Measurements from ENCODE around the gene TACR1.

DNA sequence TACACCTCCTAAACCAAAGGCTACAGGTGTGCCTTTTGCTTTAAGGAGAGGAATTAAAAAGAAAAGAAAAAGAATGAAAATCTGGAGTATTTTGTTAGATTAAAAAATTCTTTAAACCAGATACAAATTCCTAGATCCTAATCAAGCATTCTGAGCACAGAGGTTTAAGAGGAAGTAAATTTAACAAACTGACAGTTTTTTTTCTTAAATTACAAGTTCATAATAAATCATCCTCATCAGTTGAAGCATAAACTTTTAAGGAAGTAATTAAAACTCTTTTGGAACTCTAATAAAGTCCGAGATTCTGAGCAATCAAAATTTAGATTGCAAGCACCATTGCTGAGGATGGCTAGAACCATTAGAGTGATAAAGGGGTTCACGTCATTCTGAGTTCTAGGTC, 165.8 kb downstream of the TACR1 start:
- TF ChIP-seq, protein P1, sequence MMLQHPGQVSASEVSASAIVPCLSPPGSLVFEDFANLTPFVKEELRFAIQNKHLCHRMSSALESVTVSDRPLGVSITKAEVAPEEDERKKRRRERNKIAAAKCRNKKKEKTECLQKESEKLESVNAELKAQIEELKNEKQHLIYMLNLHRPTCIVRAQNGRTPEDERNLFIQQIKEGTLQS (IDR thresholded peaks at IDR 0.05), result no peak
- TF ChIP-seq CEBPB (IDR thresholded peaks at IDR 0.05; ENCODE audit: low read depth), result no peak
- TF ChIP-seq, protein P2, sequence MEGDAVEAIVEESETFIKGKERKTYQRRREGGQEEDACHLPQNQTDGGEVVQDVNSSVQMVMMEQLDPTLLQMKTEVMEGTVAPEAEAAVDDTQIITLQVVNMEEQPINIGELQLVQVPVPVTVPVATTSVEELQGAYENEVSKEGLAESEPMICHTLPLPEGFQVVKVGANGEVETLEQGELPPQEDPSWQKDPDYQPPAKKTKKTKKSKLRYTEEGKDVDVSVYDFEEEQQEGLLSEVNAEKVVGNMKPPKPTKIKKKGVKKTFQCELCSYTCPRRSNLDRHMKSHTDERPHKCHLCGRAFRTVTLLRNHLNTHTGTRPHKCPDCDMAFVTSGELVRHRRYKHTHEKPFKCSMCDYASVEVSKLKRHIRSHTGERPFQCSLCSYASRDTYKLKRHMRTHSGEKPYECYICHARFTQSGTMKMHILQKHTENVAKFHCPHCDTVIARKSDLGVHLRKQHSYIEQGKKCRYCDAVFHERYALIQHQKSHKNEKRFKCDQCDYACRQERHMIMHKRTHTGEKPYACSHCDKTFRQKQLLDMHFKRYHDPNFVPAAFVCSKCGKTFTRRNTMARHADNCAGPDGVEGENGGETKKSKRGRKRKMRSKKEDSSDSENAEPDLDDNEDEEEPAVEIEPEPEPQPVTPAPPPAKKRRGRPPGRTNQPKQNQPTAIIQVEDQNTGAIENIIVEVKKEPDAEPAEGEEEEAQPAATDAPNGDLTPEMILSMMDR (IDR thresholded peaks at IDR 0.05 in 2 of 3, conservative IDR thresholded peaks at IDR 0.05 in 1 of 3; ENCODE audit: borderline replicate concordance in 1 of 3, insufficient read depth in 1 of 3, low read depth in 2 of 3, low read length in 2 of 3), result no peak
- TF ChIP-seq EZH2 (IDR thresholded peaks at IDR 0.05), result no peak
- TF ChIP-seq EZH2phosphoT487 (IDR thresholded peaks at IDR 0.05; ENCODE audit: borderline replicate concordance), result no peak
- no peak for TF ChIP-seq SP1 (IDR thresholded peaks at IDR 0.05; ENCODE audit: low read depth)
- TF ChIP-seq POLR2A (IDR thresholded peaks at IDR 0.05; ENCODE audit: borderline replicate concordance, extremely low read depth, insufficient read depth, insufficient read length), result no peak
- TF ChIP-seq, protein P3, sequence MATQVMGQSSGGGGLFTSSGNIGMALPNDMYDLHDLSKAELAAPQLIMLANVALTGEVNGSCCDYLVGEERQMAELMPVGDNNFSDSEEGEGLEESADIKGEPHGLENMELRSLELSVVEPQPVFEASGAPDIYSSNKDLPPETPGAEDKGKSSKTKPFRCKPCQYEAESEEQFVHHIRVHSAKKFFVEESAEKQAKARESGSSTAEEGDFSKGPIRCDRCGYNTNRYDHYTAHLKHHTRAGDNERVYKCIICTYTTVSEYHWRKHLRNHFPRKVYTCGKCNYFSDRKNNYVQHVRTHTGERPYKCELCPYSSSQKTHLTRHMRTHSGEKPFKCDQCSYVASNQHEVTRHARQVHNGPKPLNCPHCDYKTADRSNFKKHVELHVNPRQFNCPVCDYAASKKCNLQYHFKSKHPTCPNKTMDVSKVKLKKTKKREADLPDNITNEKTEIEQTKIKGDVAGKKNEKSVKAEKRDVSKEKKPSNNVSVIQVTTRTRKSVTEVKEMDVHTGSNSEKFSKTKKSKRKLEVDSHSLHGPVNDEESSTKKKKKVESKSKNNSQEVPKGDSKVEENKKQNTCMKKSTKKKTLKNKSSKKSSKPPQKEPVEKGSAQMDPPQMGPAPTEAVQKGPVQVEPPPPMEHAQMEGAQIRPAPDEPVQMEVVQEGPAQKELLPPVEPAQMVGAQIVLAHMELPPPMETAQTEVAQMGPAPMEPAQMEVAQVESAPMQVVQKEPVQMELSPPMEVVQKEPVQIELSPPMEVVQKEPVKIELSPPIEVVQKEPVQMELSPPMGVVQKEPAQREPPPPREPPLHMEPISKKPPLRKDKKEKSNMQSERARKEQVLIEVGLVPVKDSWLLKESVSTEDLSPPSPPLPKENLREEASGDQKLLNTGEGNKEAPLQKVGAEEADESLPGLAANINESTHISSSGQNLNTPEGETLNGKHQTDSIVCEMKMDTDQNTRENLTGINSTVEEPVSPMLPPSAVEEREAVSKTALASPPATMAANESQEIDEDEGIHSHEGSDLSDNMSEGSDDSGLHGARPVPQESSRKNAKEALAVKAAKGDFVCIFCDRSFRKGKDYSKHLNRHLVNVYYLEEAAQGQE (IDR thresholded peaks at IDR 0.05; ENCODE audit: low read depth), result no peak
- TF ChIP-seq JUND (IDR thresholded peaks at IDR 0.05), result no peak
- TF ChIP-seq SIN3A (IDR thresholded peaks at IDR 0.05; ENCODE audit: low read depth), result no peak
- no peak for TF ChIP-seq ELF1 (IDR thresholded peaks at IDR 0.05; ENCODE audit: borderline replicate concordance, low read depth)

Data from HCT116 (cell line).